NOMO-1 treated with dmso at 0.1 percent for 144 hours (cell line): ENCODE results near the gene IPO13.

Experiments used
- DNase-seq: peaks from one replicate; lab custom pipeline; 2025; ENCODE audit not compliant: unreplicated experiment; lab: John Stamatoyannopoulos, UW

The IPO13 gene

DNA sequence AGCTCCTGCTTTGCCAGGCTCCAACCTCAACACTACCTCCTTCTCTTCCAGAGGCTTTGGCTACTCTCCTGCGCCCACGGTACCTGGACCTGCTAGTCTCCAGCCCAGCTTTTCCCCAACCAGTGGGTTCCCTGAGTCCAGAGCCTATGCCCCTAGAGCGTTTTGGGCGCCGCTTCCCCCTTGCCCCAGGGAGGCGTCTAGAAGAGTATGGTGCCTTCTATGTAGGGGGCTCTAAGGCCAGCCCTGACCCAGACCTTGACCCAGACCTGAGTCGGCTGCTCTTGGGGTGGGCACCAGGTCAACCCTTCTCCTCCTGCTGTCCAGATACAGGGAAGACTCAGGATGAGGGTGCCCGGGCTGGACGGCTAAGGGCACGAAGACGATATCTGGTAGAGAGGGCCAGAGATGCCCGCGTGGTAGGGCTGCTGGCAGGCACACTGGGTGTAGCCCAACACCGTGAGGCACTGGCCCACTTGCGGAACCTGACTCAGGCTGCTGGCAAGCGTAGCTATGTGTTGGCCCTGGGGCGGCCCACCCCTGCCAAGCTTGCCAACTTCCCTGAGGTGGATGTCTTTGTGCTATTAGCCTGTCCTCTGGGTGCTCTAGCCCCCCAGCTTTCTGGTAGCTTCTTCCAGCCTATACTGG, 24.7 kb downstream of the IPO13 start:
- DNase-seq: no peak

DNA sequence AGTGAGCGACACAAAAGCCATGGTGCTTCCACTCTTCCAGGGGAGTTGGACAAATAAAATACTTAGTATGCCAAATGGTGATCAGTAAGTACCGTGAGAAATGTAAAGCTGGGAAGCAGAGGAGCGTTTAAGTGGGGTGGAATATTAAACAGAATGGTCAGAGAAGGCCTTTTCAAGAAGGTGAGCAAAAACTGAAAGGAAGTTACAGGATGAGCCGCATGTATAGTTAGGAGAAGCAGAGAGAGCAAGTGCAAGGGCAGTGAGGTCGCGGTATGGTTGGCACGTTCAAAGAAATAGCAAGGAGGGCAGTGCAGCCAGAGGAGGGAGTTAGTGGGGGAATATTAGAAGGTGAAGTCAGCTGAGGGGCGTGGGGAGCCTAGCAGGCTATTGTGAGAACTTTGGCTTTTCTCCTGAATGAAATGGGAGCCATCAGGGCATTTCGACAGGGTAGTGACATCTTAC, 27.3 kb downstream of the IPO13 start:
- DNase-seq: no peak

DNA sequence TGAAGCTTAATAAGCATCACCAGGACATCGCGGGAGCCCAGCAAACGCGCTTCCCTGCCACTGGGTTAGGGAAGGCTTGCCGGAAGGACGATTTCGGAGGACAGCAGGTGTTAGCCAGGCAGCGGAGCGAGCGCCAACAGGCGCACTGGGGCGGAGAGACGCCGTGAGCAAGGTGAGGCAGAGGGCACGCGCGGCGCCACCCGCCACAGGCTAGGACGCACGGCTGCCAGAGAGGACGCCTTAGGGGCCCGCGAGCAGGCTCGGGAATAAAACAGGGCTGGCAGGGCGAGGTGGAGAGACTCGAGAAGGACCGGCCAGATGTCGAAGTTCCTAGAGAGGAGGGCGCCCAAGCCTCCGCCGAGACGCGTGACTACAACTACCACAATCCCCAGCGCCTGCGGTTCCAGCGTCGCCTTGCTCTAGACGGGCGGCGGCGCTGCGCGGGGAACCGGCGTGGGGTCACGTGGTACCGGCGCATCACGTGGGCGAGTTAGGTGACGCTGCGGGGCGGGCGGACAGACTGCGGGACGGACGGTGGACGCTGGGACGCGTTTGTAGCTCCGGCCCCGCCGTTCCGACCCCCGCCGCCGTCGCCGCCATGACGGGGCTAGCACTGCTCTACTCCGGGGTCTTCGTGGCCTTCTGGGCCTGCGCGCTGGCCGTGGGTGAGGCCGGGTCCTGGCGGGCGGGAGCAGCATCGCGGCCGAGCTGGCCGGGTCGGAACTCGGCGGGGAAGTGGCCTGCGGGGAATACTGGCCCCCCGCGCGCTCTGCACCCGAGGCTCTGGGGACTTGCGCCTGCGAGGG, 27.9 kb downstream of the IPO13 start, which contains the start of gene ATP6V0B:
ATP6V0B (plus strand) TSS at position 518 of the 806 bp plus-strand sequence; CDS start at position 599, 81 bp downstream.
- DNase-seq: peak; percentile 91

DNA sequence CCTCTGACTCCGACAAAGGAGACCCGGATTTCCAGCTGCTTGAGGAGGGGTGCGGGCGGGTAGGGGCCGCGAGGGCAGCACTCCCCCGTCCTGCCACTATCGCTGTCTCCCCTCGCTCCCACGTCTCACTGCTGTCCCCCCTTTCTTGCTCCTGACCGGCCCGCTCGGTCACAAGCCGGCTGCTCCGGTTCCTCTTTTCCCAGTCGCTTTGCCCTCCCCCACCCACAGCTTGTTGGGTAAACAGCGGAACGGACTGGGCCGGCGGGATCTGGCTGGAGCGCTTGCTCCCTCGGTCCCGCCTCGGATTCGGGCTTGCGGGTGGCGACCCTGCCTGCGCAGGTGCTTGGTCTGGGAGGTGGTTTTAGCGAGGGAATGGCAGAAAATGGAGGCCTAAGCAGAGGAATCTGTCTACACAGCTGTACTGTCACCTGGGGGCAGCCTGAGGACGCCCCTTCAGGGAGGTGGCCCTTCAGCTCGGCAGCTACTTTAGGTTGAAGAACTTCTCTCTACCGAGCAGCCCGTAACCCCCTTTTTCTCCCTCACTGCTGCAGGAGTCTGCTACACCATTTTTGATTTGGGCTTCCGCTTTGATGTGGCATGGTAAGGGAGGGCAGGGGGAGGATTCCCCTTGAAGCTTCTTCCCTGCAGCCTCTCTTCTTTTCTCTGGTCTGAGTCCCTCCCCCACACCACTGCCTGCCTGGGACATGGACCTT, 28.7 kb downstream of the IPO13 start:
- peak; percentile 67 for DNase-seq

DNA sequence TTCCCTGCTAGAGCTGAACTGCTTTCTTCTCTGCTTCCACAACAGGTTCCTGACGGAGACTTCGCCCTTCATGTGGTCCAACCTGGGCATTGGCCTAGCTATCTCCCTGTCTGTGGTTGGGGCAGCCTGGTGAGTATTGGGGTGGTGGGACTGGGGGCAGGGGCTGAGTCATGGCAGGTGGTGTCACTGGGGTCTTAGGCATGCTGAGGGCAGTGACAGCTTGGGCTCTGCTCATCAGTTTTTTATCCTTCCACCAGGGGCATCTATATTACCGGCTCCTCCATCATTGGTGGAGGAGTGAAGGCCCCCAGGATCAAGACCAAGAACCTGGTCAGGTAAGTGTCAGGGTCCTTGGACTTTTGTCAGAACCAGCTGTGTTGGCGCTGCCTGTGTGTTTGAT, 29.3 kb downstream of the IPO13 start:
- DNase-seq: no peak

DNA sequence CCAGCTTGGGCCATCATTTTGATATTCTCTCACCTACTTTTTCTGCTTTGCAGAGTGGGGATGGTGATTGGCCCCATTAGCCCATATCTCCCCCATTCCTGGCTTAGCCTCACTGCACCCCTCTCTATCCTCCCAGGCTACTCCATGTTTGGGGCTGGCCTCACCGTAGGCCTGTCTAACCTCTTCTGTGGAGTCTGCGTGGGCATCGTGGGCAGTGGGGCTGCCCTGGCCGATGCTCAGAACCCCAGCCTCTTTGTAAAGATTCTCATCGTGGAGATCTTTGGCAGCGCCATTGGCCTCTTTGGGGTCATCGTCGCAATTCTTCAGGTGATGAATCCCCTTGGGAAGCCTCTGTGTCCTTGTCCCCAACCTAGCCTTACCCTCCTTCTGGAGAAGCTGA, 30.1 kb downstream of the IPO13 start:
- DNase-seq: no peak

DNA sequence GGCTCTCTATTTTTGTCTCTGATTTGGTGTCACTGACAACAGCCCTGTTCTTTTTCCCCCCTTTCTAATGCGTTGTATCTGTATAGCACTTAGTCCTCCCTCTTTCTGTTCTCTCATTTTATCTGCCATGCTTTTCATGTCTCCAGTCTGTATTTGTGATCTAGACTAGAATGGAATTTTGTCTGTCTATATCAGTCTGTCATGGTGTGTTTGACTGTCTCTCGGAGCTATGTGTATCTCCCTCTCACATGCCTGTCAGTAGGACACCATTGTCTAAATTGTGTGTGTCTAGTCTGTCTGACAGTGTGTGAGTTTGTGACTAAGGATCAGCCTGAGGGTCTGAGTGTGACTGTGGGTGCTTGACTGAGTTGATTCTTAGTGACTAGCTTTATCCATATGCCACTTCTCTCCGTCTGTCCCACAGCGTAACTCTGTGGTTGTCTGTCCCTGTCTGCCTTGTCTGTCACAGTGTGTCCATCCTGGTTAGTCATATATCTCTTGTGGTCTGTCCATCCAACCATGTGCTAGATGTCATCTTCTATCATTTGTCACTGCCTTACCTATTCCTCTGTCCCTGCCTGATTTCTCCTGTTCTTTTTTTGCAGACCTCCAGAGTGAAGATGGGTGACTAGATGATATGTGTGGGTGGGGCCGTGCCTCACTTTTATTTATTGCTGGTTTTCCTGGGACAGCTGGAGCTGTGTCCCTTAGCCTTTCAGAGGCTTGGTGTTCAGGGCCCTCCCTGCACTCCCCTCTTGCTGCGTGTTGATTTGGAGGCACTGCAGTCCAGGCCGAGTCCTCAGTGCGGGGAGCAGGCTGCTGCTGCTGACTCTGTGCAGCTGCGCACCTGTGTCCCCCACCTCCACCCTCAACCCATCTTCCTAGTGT, 30.9 kb downstream of the IPO13 start:
- DNase-seq: no peak

DNA sequence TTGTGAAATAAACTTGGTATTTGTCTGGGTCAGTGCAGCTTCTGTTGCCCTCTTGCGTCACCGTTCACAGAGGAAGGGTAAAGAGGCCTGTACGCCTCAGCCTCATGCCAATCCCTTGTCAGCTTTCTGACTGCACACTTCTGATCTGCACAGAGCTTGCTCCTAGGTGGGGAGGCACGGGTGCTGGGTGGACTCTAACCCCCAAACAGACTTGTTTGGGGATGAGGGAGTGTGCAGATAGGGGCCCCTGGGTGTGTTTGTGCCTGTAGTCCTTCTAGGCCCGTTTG, 31.5 kb downstream of the IPO13 start:
- DNase-seq: no peak

DNA sequence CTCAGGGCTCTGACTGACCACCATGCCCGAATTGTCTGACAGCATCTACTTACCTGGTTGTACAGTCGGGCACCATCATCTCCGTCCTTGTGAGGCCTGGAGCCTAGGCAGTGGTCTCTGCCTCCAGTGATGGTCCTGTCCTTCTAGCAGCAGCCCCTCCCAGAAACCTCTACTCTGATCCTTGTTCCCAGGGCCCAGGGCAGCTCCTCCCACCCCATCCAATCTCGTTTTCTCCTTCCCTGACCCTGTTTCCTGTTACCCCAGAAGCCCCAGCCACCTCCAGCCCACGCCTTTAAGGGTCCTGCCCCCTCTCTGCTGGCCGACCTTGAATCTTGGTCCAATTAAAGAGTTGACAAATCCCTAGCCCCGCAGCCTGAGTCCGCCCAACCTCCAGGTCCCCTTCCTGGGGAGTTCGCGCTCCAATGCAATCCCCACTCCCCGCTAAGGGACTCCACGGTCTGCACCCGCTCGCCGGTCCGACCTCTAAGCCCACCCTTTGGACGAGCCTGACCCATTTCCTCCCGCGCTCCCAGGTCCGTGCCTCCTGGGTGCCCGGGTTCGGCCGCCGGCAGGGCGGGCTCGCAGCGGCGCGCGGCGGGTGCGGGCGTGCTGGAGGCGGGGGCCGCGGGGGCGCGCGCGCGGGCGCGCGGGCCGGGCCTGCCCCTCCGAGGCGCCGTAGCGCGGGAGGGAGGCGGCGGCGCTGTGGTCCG, 32.0 kb downstream of the IPO13 start, which contains the start of gene B4GALT2:
B4GALT2 (plus strand) TSS at position 660 of the 710 bp plus-strand sequence. CDS start 1,951 bp downstream, outside the sequence.
- no peak for DNase-seq

DNA sequence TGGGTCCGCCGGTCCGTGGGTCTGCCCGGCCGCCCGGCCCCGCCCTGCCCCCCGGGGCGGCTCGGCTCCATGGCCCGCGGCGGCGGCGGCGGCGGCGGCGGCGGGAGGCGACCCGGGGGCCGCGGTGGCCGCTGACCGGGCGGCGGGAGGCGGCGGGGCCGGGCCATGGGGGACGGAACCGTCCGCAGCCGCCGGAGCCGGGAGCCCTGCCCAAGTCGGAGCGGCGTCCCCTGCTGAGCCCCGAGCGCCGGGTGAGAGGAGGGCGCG, 32.4 kb downstream of the IPO13 start:
- DNase-seq: no peak

DNA sequence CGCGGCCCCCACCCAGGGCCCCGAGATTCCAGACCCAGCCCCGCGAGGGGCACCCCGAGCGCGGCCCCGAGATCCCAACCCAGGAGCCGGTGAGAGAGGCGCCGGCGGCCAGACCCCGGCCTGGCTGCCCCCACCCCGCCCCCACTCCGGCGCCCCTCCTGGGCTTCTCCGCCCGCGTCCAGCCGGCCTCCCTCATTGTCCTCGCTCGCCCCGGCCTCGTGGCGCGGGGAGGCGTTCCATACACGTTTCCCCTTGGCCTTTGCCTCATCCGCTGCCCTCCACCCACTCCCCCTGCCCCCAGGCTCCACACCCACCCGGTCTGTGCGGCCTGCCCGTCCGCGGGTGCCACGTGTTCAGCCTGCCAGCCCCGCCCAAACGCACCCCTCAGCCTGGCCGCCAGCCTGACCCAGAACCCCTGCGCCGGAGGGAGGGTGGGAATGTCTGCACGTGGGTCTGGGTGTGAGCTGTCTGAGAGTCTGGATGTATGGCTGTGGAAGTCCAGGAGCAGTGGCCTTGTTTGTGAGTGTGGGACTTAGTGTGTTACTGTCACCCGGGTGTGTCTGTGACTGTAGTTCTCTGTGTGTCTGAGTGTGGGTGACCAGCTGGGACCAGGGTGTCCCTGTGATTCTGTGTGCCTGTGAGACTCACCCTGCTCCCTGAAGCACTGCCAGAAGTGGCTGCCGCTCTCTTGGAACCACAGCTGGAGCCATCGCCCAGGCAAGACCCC, 32.9 kb downstream of the IPO13 start:
- DNase-seq: no peak

DNA sequence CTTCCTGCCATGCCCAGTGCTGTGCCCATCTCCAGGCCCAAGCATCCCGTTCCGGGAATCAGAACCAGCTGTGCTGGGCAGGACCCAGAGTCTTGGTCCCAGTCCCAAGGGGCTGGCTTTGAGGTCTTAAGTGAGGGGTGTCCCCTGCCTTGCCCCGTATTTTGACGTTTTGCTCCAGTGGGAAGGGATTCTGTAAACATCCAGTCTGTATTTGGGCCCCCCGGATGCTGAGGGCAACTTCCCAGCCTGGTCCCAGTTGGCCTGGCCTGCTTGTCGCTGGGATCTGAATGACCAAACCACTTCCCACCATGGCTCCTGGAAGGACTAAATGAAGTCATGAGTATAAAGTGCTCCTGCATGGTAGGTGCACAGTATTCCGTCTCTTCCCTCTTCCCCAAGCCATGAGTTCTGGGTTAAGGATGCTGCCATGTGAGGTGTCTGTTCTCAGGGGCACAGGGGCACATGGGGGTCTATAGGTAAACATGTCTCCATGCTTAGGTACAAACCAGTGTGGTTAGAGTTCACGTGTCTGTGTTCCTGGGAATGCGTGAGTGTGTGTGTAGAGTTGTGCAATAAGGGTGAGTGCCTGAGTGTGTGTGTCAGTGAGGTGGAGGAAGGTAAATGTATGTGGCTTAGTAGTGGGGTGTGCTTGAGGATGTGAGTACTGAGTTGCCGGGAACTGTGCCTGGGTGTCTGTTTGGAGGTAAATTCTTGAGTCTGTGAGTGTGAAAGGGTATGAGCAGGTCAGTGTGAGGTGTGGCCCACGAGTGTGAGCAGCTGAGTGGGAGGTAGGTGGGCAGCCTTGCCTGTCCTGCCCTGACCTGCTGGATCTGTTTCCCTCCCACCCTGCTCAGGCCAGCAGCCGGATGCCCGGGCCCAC, 33.7 kb downstream of the IPO13 start:
- DNase-seq: no peak

DNA sequence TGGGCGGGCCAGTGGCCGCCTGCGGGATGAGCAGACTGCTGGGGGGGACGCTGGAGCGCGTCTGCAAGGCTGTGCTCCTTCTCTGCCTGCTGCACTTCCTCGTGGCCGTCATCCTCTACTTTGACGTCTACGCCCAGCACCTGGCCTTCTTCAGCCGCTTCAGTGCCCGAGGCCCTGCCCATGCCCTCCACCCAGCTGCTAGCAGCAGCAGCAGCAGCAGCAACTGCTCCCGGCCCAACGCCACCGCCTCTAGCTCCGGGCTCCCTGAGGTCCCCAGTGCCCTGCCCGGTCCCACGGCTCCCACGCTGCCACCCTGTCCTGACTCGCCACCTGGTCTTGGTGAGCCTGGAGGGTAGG, 34.4 kb downstream of the IPO13 start:
- DNase-seq: no peak

DNA sequence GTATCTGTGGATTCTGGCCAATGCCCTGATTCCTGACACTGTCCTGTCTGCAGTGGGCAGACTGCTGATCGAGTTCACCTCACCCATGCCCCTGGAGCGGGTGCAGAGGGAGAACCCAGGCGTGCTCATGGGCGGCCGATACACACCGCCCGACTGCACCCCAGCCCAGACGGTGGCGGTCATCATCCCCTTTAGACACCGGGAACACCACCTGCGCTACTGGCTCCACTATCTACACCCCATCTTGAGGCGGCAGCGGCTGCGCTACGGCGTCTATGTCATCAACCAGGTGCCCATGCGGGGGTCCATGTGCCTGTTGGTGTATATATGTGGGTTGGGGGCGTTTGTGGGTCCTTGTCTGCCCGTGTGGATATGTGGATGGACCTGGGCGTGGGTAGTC, 34.9 kb downstream of the IPO13 start:
- no peak for DNase-seq

DNA sequence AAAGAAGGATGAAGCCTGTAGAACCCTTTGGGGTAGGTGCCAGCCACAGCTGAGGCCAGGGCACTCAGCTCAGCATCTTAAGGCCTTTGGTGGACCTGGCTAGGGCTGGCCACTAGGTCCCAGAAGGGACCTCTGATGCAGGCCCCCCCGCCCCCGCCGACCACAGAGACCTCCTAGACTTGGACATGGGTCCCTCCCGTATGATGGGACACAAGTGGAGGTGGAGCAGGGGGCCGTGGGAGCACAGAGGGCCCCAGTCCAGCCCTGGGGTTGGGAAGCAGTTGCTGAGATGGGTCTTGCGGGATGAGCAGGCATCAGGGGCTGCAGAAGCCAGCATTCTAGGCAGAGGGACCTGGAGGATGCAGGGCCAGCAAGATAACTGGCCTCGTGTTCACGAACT, 35.5 kb downstream of the IPO13 start:
- DNase-seq: no peak

DNA sequence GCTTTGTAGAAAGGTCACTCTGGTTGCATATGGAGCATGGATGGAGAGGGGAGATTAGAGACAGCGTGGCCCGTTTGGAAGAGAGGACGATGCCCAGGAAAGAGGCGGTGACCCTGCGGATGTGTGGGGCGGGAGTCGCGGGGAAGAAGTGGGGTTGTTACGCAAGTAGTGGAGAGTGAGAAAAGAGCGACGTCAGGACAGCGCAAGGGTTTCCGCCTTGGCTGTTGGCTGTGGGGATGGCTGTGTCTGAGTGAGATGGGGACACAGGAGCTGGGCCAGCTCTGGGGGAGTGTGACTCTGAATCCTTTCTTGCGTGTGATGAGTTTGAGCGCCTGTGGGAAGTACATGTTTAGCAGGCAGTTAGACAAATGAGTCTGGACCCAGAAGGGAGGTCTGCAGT, 36.1 kb downstream of the IPO13 start:
- DNase-seq: no peak

DNA sequence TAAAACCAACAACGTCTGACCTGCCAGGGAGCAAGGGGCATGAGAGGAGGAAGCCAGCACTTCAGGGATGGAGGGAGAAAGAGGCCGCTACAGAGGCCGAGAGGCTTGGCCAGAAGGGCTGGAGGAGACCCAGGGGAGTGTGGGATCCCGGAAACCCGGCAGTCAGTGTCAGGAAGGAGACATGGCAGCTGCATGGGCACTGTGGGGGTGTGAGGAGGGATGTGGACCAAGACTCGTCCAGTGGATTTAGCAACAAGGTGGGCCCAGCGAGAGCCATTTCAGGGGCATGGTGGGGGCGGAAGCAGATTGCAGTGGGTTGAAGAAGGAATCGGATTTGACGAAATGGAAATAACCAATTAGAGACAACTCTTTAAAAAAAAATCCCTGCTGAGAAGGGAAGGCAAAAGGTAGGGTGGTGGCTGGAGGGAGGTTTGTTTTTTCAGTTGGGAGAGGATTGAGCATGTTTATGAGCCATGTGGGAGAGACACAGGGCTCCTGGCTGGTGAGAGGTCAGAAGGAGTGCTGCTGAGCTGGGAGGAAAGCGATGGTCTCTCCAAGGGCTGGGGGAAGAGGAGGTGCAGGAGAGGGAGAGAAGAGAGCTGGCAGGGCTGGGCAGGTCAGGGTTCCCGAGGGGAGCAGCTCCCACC, 36.6 kb downstream of the IPO13 start:
- no peak for DNase-seq

DNA sequence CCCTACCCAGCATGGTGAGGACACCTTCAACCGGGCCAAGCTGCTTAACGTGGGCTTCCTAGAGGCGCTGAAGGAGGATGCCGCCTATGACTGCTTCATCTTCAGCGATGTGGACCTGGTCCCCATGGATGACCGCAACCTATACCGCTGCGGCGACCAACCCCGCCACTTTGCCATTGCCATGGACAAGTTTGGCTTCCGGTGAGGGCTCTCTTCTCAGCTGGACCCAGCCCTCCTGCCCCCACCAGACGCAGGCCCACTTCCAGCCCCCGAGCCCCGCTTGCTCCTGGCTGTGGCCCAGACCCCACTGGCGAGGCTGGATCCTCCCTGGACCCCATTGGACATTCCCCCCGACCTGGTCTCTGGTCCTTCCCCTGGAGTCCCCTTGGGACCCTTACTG, 38.1 kb downstream of the IPO13 start:
- no peak for DNase-seq
